T-cell (primary cell): Measurements from ENCODE around the gene RUSF1. TPM values are rescaled to one million over a fixed set of nuclear protein-coding genes. Genes with fewer than 3 reads are reported as not detected.
"Not testable (repeated sequence)": the region's sequence is repeated elsewhere in the genome, so short reads cannot be mapped to it uniquely, and the experiment has no call there.

Source experiments
- ATAC-seq, 4 experiments: fragments of 200-7000 bp in 3 of 4; fragments of 150-1000 bp in 1 of 4; cut with Tn5 transposase; replicated peaks in 1 of 4; 1 replicate in 3 of 4; 2 replicates in 1 of 4; pipeline ENCODE4 v1.10.0; 2021; ENCODE audit warnings: moderate library complexity in 3 of 4, mild to moderate bottlenecking in 2 of 4, moderate number of reproducible peaks in 1 of 4
- CTCF ChIA-PET, 2 donors: fragments of 300-600 bp; sonication (Branson Sonifier 250); formaldehyde crosslinking; loops; one replicate each; lab custom pipeline; 2022; ENCODE audit warnings: antibody characterized with exemption in 2 of 2; lab: Charles Lee
- POLR2A ChIA-PET, 2 donors: fragments of 300-600 bp; sonication (Branson Sonifier 250); formaldehyde crosslinking; loops; one replicate each; lab custom pipeline; 2022; ENCODE audit warnings: antibody characterized with exemption in 2 of 2; lab: Charles Lee
- DNase-seq, 35 experiments: peaks; one replicate each; pipeline versions ENCODE4 v3.0.0 to v3.0.0-alpha.2; 2013 to 2023
- H3K27ac ChIP-seq: one replicate; pipeline ENCODE4 v1.5.1; 2013; ENCODE audit warnings: low read length
- H3K27me3 ChIP-seq, 2 experiments: replicated peaks in 1 of 2; 1 replicate in 1 of 2; 2 replicates in 1 of 2; pipeline versions ENCODE4 v1.6.1 to v1.7.0; 2013; ENCODE audit warnings: low read length in 1 of 2, mixed read lengths in 1 of 2; ENCODE audit not compliant: control insufficient read depth in 2 of 2, insufficient read depth in 2 of 2; ENCODE audit errors: extremely low read depth in 1 of 2
- H3K36me3 ChIP-seq, 2 donors: 1 replicate in 1 of 2; 2 replicates in 1 of 2; pipeline versions ENCODE4 v1.6.1 to v1.7.0; 2013; ENCODE audit warnings: low read length in 1 of 2; ENCODE audit not compliant: control insufficient read depth in 2 of 2, insufficient read depth in 1 of 2; ENCODE audit errors: extremely low read depth in 1 of 2
- H3K4me1 ChIP-seq, 2 experiments: 1 replicate in 1 of 2; 2 replicates in 1 of 2; pipeline versions ENCODE4 v1.6.1 to v1.7.0; 2013; ENCODE audit warnings: low read length in 2 of 2, mixed read lengths in 1 of 2; ENCODE audit not compliant: insufficient read depth in 2 of 2, control insufficient read depth in 1 of 2; ENCODE audit errors: extremely low read depth in 1 of 2
- H3K4me3 ChIP-seq, 2 donors: 1 replicate in 1 of 2; 2 replicates in 1 of 2; pipeline versions ENCODE4 v1.5.1 to v1.7.0; 2013; ENCODE audit warnings: mild to moderate bottlenecking in 2 of 2, low read length in 1 of 2, moderate library complexity in 1 of 2; ENCODE audit not compliant: control insufficient read depth in 1 of 2; ENCODE audit errors: extremely low read depth in 1 of 2
- H3K9me3 ChIP-seq: 2 replicates; pipeline ENCODE4 v1.7.0; 2013
- H3K27ac Mint-ChIP-seq, 2 donors: one replicate each; pipeline ENCODE4 v1.8.0; 2020 to 2021; ENCODE audit warnings: mild to moderate bottlenecking in 2 of 2, mixed read lengths in 2 of 2
- H3K27me3 Mint-ChIP-seq, 2 donors: one replicate each; pipeline ENCODE4 v1.8.0; 2021 to 2022; ENCODE audit warnings: mixed read lengths in 2 of 2
- H3K36me3 Mint-ChIP-seq: one replicate; pipeline ENCODE4 v1.8.0; 2021; ENCODE audit warnings: mixed read lengths
- H3K4me1 Mint-ChIP-seq, 3 donors: one replicate each; pipeline ENCODE4 v1.8.0; 2020 to 2022; ENCODE audit warnings: mixed read lengths in 3 of 3, mild to moderate bottlenecking in 1 of 3
- H3K4me3 Mint-ChIP-seq, 3 donors: one replicate each; pipeline ENCODE4 v1.8.0; 2020 to 2022; ENCODE audit warnings: mild to moderate bottlenecking in 3 of 3, mixed read lengths in 3 of 3, moderate library complexity in 3 of 3
- H3K9me3 Mint-ChIP-seq, 3 donors: one replicate each; pipeline ENCODE4 v1.8.0; 2020 to 2022; ENCODE audit warnings: mixed read lengths in 3 of 3
- WGBS: methylation state at CpG from one replicate; pipeline ENCODE4 v1.1.5; 2013; ENCODE audit warnings: missing lambda C conversion rate; ENCODE audit not compliant: insufficient coverage; 5-methylcytosine and 5-hydroxymethylcytosine counted together
- total RNA-seq, 35 experiments: library from RNA in 6 of 35; stranded (reverse) in 6 of 35; fragments of 120-200 nt in 1 of 35; gene quantifications; one replicate each; pipeline versions ENCODE4 v1.2.1 to v1.2.4 and lab custom pipeline; 2013 to 2026

RUSF1 gene
- total RNA-seq, 5 donors from 2014 or later (not counting 1 experiment from before 2014, with no cell fraction given): 65.4 to 125 (median 107) TPM

- Mint-ChIP-seq H3K27ac (peak overlapping the region; percentile 83 to 91), H3K36me3 (peaks cover under 1% of the 10 kb centered on the region), H3K4me1 (peaks cover 10 to 19% (median 15%) of the 10 kb centered on the region in 3 donors), H3K4me3 (peak overlapping the region; percentile 88 to 92 (median 90)), H3K27me3 (no peaks in the 10 kb centered on the region), H3K9me3 (no peaks in the 10 kb centered on the region)
- Histone ChIP-seq H3K27ac (peak overlapping the region; percentile 49), H3K9me3 (no peaks in the 10 kb centered on the region), H3K27me3 (peaks cover 0 to 17% of the 10 kb centered on the region in 2 experiments), H3K36me3 (peaks cover 0 to 2% of the 10 kb centered on the region in 2 donors), H3K4me3 (peak overlapping the region; percentile 65 to 73), H3K4me1 (peaks cover 4 to 24% of the 10 kb centered on the region in 2 experiments)
- ChIA-PET CTCF (interaction anchor here in 1 of 2 donors (0.5 kb wide), 1 partner anchor 1394 kb away, joined by 3 read pairs; no protein-coding TSS in a partner anchor), POLR2A (no interaction called here)
- no peak for DNase-seq
- WGBS: 5% methylated on average over 46 of the region's 48 CpGs
- no peak for ATAC-seq
Measured at GRCh38 chr16:31487071-31487719, 21.0 kb downstream of the RUSF1 start.

- no peaks in the 10 kb centered on the region for H3K36me3 Mint-ChIP-seq
- POLR2A ChIA-PET: no interaction called here
- Histone ChIP-seq H3K27me3 (peaks cover 0 to 17% of the 10 kb centered on the region in 2 experiments), H3K36me3 (peaks cover 0 to 2% of the 10 kb centered on the region in 2 donors), H3K4me3 (no peak overlapping the region), H3K27ac (no peak overlapping the region), H3K9me3 (no peaks in the 10 kb centered on the region), H3K4me1 (peaks cover 4 to 24% of the 10 kb centered on the region in 2 experiments)
- no peak overlapping the region for H3K27ac Mint-ChIP-seq
- H3K27me3 Mint-ChIP-seq: no peaks in the 10 kb centered on the region
- CTCF ChIA-PET: no interaction called here
- peak overlapping the region; percentile 34 to 92 (median 90) for H3K4me3 Mint-ChIP-seq
- no peak for DNase-seq
- WGBS: 98% methylated on average over 5 of the region's 5 CpGs
- peaks cover 10 to 19% (median 15%) of the 10 kb centered on the region in 3 donors for H3K4me1 Mint-ChIP-seq
- no peak for ATAC-seq
- no peaks in the 10 kb centered on the region for H3K9me3 Mint-ChIP-seq
Measured at GRCh38 chr16:31486045-31486444, 22.1 kb downstream of the RUSF1 start.

- no peaks in the 10 kb centered on the region for H3K36me3 Mint-ChIP-seq
- H3K9me3 Mint-ChIP-seq: no peaks in the 10 kb centered on the region
- Histone ChIP-seq H3K36me3 (peaks cover 0 to 2% of the 10 kb centered on the region in 2 donors), H3K4me1 (peaks cover 4 to 24% of the 10 kb centered on the region in 2 experiments), H3K9me3 (no peaks in the 10 kb centered on the region), H3K27ac (no peak overlapping the region), H3K4me3 (no peak overlapping the region), H3K27me3 (peaks cover 0 to 17% of the 10 kb centered on the region in 2 experiments)
- ATAC-seq: no peak
- CTCF ChIA-PET: no interaction called here
- WGBS: 93% methylated on average over 9 of the region's 17 CpGs
- POLR2A ChIA-PET: no interaction called here
- peaks cover 10 to 19% (median 15%) of the 10 kb centered on the region in 3 donors for H3K4me1 Mint-ChIP-seq
- no peaks in the 10 kb centered on the region for H3K27me3 Mint-ChIP-seq
- no peak overlapping the region for H3K27ac Mint-ChIP-seq
- peak overlapping the region in 2 of 3 donors; percentile 90 to 92 for H3K4me3 Mint-ChIP-seq
- no peak for DNase-seq
Measured at GRCh38 chr16:31485571-31485970, 22.6 kb downstream of the RUSF1 start.

- H3K4me3 ChIP-seq: no peak overlapping the region
- Mint-ChIP-seq H3K27ac (no peak overlapping the region), H3K27me3 (no peaks in the 10 kb centered on the region), H3K4me1 (peaks cover 10 to 18% (median 15%) of the 10 kb centered on the region in 3 donors), H3K4me3 (peak overlapping the region in 1 of 3 donors; percentile 90), H3K9me3 (no peaks in the 10 kb centered on the region), H3K36me3 (no peaks in the 10 kb centered on the region)
- ATAC-seq: no peak
- H3K27me3 ChIP-seq: peaks cover 0 to 17% of the 10 kb centered on the region in 2 experiments
- peaks cover 4 to 24% of the 10 kb centered on the region in 2 experiments for H3K4me1 ChIP-seq
- ChIA-PET POLR2A (no interaction called here), CTCF (no interaction called here)
- no peak overlapping the region for H3K27ac ChIP-seq
- 77% methylated on average over 10 of the region's 14 CpGs for WGBS
- no peak for DNase-seq
- H3K36me3 ChIP-seq: no peaks in the 10 kb centered on the region
- no peaks in the 10 kb centered on the region for H3K9me3 ChIP-seq
Measured at GRCh38 chr16:31484491-31485171, 23.6 kb downstream of the RUSF1 start.

GRCh38 chr16:31484048-31484447 lies 24.1 kb downstream of the RUSF1 start:
- Histone ChIP-seq H3K4me1 (peaks cover 4 to 24% of the 10 kb centered on the region in 2 experiments), H3K27me3 (peaks cover 0 to 17% of the 10 kb centered on the region in 2 experiments)
- peaks cover 10 to 16% (median 14%) of the 10 kb centered on the region in 3 donors for H3K4me1 Mint-ChIP-seq
- DNase-seq, H3K9me3 Mint-ChIP-seq, CTCF ChIA-PET, POLR2A ChIA-PET, H3K9me3 ChIP-seq, H3K36me3 ChIP-seq, H3K4me3 Mint-ChIP-seq, H3K36me3 Mint-ChIP-seq, H3K4me3 ChIP-seq, H3K27me3 Mint-ChIP-seq, ATAC-seq, H3K27ac ChIP-seq, H3K27ac Mint-ChIP-seq: not testable (repeated sequence)
- no CpG with 5 or more reads among the region's 4 CpGs for WGBS

DNA sequence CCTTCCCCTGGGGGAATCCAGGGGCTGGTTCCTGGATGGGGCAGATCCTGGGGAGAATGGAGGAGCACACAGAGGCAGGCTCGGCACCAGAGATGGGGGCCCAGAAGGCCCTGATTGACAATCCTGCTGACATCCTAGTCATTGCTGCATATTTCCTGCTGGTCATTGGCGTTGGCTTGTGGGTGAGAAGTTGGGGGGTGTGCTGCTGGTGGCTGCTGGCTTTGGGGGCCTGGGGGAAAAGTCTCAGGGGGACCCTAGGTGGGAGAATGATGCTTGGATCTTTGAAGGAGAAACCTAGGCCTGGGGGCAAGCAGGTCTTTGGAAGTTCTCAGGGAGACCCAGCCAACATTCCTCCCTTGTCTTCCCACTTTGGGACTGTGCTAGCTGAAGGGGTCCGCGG lies 25.1 kb downstream of the RUSF1 start, which contains the start of gene SLC5A2:
Gene SLC5A2, plus strand, starts transcription at position 43 of the 400 bp plus-strand sequence. Its CDS starts 14 bp downstream, at position 57.
- H3K27ac Mint-ChIP-seq: no peak within 1 kb of the TSS
- Histone ChIP-seq H3K27ac (no peak within 1 kb of the TSS), H3K4me1 (peaks cover 4 to 20% of the 10 kb centered on the region in 2 experiments), H3K36me3 (no peaks in the 10 kb centered on the region), H3K9me3 (no peaks in the 10 kb centered on the region), H3K27me3 (peaks cover 0 to 17% of the 10 kb centered on the region in 2 experiments), H3K4me3 (no peak within 1 kb of the TSS)
- no peak for DNase-seq
- no peak for ATAC-seq
- no peaks in the 10 kb centered on the region for H3K27me3 Mint-ChIP-seq
- ChIA-PET CTCF (no interaction called here), POLR2A (no interaction called here)
- WGBS: 88% methylated on average over 4 of the region's 4 CpGs
- no peaks in the 10 kb centered on the region for H3K9me3 Mint-ChIP-seq
- peaks cover 14 to 17% (median 15%) of the 10 kb centered on the region in 3 donors for H3K4me1 Mint-ChIP-seq
- no peak within 1 kb of the TSS for H3K4me3 Mint-ChIP-seq
- no peaks in the 10 kb centered on the region for H3K36me3 Mint-ChIP-seq
